HepG2 (cell line): ENCODE data around the gene TMX2.

Experiments
- CEBPZ ChIP-seq: IDR thresholded peaks from 2 replicates; pipeline ENCODE4 v1.6.1; 2012; ENCODE audit warnings: low read length, improper control_type of control experiment
- KMT2B ChIP-seq: IDR thresholded peaks from 2 replicates; pipeline ENCODE4 v1.6.1; 2016; ENCODE audit warnings: missing genetic modification reagents, missing compliant biosample characterization
- TCF12 ChIP-seq, 2 experiments: fragments of 450-650 bp in 1 of 2; sonication (generic) in 1 of 2; formaldehyde crosslinking in 1 of 2; IDR thresholded peaks; 2 replicates each; pipeline versions ENCODE4 v1.6.1 to v1.8.0; 2017 to 2022; ENCODE audit warnings: antibody characterized with exemption in 1 of 2, mild to moderate bottlenecking in 1 of 2, missing genetic modification reagents in 1 of 2, moderate library complexity in 1 of 2
- ZNF704 ChIP-seq: sonication (generic); formaldehyde crosslinking; IDR thresholded peaks from 2 replicates; pipeline ENCODE4 v1.8.1; 2023; ENCODE audit warnings: mild to moderate bottlenecking, inconsistent platforms, moderate library complexity, missing genetic modification reagents, borderline replicate concordance
- ZNF749 ChIP-seq: sonication (generic); formaldehyde crosslinking; IDR thresholded peaks from 2 replicates; pipeline ENCODE4 v1.8.0; 2022; ENCODE audit warnings: mild to moderate bottlenecking, missing genetic modification reagents, moderate library complexity, borderline replicate concordance

- TF ChIP-seq CEBPZ: no peak
- no peak for TF ChIP-seq TCF12 (IDR thresholded peaks at IDR 0.05)
- no peak for TF ChIP-seq TCF12 (CRISPR knock-in tag; IDR thresholded peaks at IDR 0.05)
- TF ChIP-seq KMT2B (CRISPR knock-in tag): no peak
- no peak for TF ChIP-seq ZNF749 (CRISPR knock-in tag)
- no peak for TF ChIP-seq ZNF704 (CRISPR knock-in tag)
These were observed 72.7 kb downstream of the TMX2 start for GRCh38 chr11:57785072-57785471.
